Measurements from ENCODE around the gene BHLHE23.

DNA sequence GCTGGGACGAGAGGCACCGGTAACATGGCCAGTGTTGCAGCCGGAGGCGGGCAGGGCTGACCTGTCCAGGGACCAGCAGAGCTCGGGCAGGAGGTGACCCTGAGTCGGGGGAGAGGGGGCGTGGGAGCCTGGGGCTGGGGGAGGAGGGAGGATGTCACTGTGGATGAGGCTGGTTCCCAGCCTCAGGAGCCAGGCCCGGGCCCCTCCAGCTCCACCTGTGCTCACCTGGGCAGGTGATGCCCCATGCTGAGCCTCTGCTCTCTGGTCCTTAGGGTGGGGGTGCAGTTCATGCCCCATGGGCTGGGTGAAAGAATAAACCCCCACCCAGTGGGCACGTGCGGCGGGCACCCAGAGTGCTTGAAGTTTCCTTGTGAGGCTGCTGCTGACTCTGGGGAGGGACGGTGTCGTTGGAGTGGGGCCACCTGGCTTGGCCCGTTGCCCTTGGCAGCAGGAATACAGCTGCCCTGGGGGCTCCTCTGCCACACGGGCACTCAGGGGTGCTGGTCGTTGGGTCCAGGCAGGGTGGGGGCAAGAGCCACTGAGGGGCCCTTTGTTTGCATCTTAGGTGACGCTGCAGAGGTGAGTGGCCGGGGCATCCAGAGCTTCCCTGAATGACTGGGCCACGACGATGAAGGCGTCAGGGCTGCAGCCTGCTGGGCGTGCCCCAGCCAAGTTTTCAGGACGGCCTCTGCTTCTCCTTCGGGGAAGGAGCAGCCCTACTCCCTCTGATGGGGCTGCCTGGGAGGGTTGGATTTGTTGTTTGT, 24.7 kb upstream of the BHLHE23 start:
- TF ChIP-seq, protein P1, sequence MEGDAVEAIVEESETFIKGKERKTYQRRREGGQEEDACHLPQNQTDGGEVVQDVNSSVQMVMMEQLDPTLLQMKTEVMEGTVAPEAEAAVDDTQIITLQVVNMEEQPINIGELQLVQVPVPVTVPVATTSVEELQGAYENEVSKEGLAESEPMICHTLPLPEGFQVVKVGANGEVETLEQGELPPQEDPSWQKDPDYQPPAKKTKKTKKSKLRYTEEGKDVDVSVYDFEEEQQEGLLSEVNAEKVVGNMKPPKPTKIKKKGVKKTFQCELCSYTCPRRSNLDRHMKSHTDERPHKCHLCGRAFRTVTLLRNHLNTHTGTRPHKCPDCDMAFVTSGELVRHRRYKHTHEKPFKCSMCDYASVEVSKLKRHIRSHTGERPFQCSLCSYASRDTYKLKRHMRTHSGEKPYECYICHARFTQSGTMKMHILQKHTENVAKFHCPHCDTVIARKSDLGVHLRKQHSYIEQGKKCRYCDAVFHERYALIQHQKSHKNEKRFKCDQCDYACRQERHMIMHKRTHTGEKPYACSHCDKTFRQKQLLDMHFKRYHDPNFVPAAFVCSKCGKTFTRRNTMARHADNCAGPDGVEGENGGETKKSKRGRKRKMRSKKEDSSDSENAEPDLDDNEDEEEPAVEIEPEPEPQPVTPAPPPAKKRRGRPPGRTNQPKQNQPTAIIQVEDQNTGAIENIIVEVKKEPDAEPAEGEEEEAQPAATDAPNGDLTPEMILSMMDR (IDR thresholded peaks at IDR 0.05), result no peak
- no peak for TF ChIP-seq POLR2A (IDR thresholded peaks at IDR 0.05)

Measured in uterus (tissue), 2 donors.